Calu3 (cell line): ENCODE data around the gene RADIL. TPM values are rescaled to one million over a fixed set of nuclear protein-coding genes. Genes with fewer than 3 reads are reported as not detected.

Experiments
- BruUV-seq: library from RNA; stranded (reverse); fragments of 400-500 nt; replicated peaks from 2 replicates; lab custom pipeline; 2021; lab: Mats Ljungman, UMichigan
- CTCF ChIA-PET: fragments of 300-600 bp; sonication (Branson Sonifier 250); formaldehyde crosslinking; loops from one replicate; lab custom pipeline; 2022; ENCODE audit warnings: antibody characterized with exemption; lab: Charles Lee
- DNase-seq: peaks from one replicate; pipeline ENCODE4 v3.0.0; 2022
- H3K27ac Mint-ChIP-seq: one replicate; pipeline ENCODE4 v1.8.0; 2022; ENCODE audit warnings: mixed read lengths; ENCODE audit not compliant: unreplicated experiment
- H3K27me3 Mint-ChIP-seq: one replicate; pipeline ENCODE4 v1.8.0; 2022; ENCODE audit warnings: mixed read lengths; ENCODE audit not compliant: unreplicated experiment
- H3K36me3 Mint-ChIP-seq: one replicate; pipeline ENCODE4 v1.8.0; 2022; ENCODE audit warnings: mild to moderate bottlenecking, moderate library complexity, mixed read lengths; ENCODE audit not compliant: insufficient read depth, unreplicated experiment
- H3K4me1 Mint-ChIP-seq: one replicate; pipeline ENCODE4 v1.8.0; 2022; ENCODE audit warnings: mild to moderate bottlenecking, low read depth, mixed read lengths; ENCODE audit not compliant: unreplicated experiment
- H3K4me3 Mint-ChIP-seq: one replicate; pipeline ENCODE4 v1.8.0; 2022; ENCODE audit warnings: mild to moderate bottlenecking, low read depth, moderate library complexity, mixed read lengths; ENCODE audit not compliant: unreplicated experiment
- H3K9me3 Mint-ChIP-seq: one replicate; pipeline ENCODE4 v1.8.0; 2022; ENCODE audit warnings: low read depth, mixed read lengths; ENCODE audit not compliant: unreplicated experiment
- CTCF ChIP-seq: fragments of 200-600 bp; IDR thresholded peaks from one replicate; pipeline ENCODE4 v1.8.0; 2022; ENCODE audit warnings: antibody characterized with exemption; ENCODE audit not compliant: unreplicated experiment
- intact Hi-C: fragments of 100-400 bp; cut with micrococcal nuclease; formaldehyde crosslinking; loops from one replicate; pipeline ENCODE4 v1.10.0; 2022; ENCODE audit not compliant: unreplicated experiment
- total RNA-seq: library from RNA; stranded (reverse); gene quantifications from 2 replicates; pipeline ENCODE4 v1.2.3, GENCODE V29; 2022

RADIL gene
- total RNA-seq, 1 experiment from 2014 or later: 1.8 TPM

- H3K27ac Mint-ChIP-seq: no peak overlapping the region
- no peaks in the 10 kb centered on the region for H3K4me1 Mint-ChIP-seq
- no peaks in the 10 kb centered on the region for H3K9me3 Mint-ChIP-seq
- no TSS peak for BruUV-seq
- no peaks in the 10 kb centered on the region for H3K36me3 Mint-ChIP-seq
- H3K4me3 Mint-ChIP-seq: no peak overlapping the region
- DNase-seq: no peak
- no peak for TF ChIP-seq CTCF
- peaks cover 68% of the 10 kb centered on the region for H3K27me3 Mint-ChIP-seq
- CTCF ChIA-PET: interaction anchor here (0.5 kb wide), 2 partner anchors 304 to 337 kb away, joined by 3 read pairs; no protein-coding TSS in a partner anchor
- intact Hi-C loops: no loop called here
Measured at GRCh38 chr7:4818000-4818794, 65.3 kb downstream of the RADIL start.

DNA sequence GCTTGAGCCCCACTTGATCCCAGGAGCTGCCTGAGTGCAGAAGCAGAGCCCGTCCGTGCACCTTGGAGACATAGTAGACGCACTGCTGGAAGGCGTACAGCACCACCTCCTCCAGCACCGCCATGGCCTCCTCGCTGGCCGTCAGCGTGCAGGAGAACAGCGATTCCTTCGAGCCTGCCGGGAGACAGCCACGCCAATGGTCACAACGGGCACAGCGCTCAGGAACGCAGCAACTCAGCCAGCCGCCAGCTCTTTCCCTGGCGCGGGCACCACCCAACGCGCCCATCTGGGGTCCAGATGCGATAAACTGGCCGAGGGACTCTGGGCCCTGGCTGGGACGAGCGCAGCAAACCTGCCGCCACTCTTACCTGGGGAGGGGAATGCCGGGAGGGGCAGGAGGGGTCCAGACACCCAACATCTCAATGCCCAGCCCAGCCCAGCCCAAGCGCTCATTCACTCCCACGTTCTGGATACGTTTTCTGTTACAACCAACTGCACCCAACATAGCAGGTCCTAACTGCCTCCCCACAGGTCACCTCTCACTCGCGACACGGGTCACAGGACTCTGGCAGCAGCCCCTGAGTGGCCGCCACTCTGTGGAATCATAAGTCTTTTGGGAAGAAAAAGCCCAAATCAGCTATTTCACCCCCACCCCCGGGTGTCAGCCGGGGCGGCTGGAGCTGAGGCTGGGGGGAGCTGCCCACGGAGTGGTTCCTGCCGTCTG lies 66.2 kb downstream of the RADIL start:
- DNase-seq: no peak
- Mint-ChIP-seq H3K9me3 (peaks cover 5% of the 10 kb centered on the region), H3K36me3 (no peaks in the 10 kb centered on the region), H3K27me3 (peaks cover 68% of the 10 kb centered on the region), H3K4me1 (no peaks in the 10 kb centered on the region), H3K27ac (no peak overlapping the region), H3K4me3 (no peak overlapping the region)
- intact Hi-C loops: no loop called here
- BruUV-seq: no TSS peak
- TF ChIP-seq CTCF: no peak
- CTCF ChIA-PET: interaction anchor here (0.5 to 1.2 kb wide), 2 partner anchors 12 to 304 kb away, joined by 3 to 4 read pairs; no protein-coding TSS in a partner anchor

GRCh38 chr7:4816419-4817080 lies 67.0 kb downstream of the RADIL start:
- Mint-ChIP-seq H3K4me3 (no peak overlapping the region), H3K9me3 (peaks cover 5% of the 10 kb centered on the region), H3K27me3 (peaks cover 64% of the 10 kb centered on the region), H3K36me3 (no peaks in the 10 kb centered on the region), H3K4me1 (no peaks in the 10 kb centered on the region), H3K27ac (no peak overlapping the region)
- DNase-seq: no peak
- no TSS peak for BruUV-seq
- intact Hi-C loops: no loop called here
- CTCF ChIA-PET: interaction anchor here (1.2 kb wide), 1 partner anchor 11 kb away, joined by 4 read pairs; no protein-coding TSS in a partner anchor
- no peak for TF ChIP-seq CTCF
